ELR (cell line): ENCODE data around the gene ZEB2.
"Not testable (repeated sequence)": the region's sequence is repeated elsewhere in the genome, so short reads cannot be mapped to it uniquely, and the experiment has no call there.

Experiments used
- DNase-seq: peaks from one replicate; pipeline ENCODE4 v3.0.0-alpha.2; 2015; ENCODE audit warnings: low read depth

The ZEB2 gene

GRCh38 chr2:144383571-144384100 lies 136.3 kb downstream of the ZEB2 start:
- no peak for DNase-seq

- DNase-seq = no peak
Measured at GRCh38 chr2:144382849-144383248, 137.1 kb downstream of the ZEB2 start.

GRCh38 chr2:144381716-144382115 lies 138.2 kb downstream of the ZEB2 start:
- DNase-seq = no peak

- no peak for DNase-seq
Measured at GRCh38 chr2:144379851-144380311, 140.0 kb downstream of the ZEB2 start.

- no peak for DNase-seq
Measured at GRCh38 chr2:144378551-144378950, 141.4 kb downstream of the ZEB2 start.

- peak; percentile 49 for DNase-seq
Measured at GRCh38 chr2:144377914-144378313, 142.0 kb downstream of the ZEB2 start.

- no peak for DNase-seq
Measured at GRCh38 chr2:144376926-144377325, 143.0 kb downstream of the ZEB2 start.

- DNase-seq = no peak
Measured at GRCh38 chr2:144376460-144376859, 143.5 kb downstream of the ZEB2 start.

GRCh38 chr2:144374163-144374661 lies 145.7 kb downstream of the ZEB2 start:
- peak; percentile 31 for DNase-seq

GRCh38 chr2:144372410-144373080 lies 147.4 kb downstream of the ZEB2 start:
- DNase-seq = no peak

- DNase-seq = peak; percentile 46
Measured at GRCh38 chr2:144370937-144371584, 148.9 kb downstream of the ZEB2 start.

- DNase-seq = no peak
Measured at GRCh38 chr2:144369416-144369815, 150.5 kb downstream of the ZEB2 start.

- DNase-seq = no peak
Measured at GRCh38 chr2:144366825-144367429, 153.0 kb downstream of the ZEB2 start.

- peak; percentile 56 for DNase-seq
Measured at GRCh38 chr2:144364944-144365738, 154.8 kb downstream of the ZEB2 start.

- not testable (repeated sequence) for DNase-seq
Measured at GRCh38 chr2:144364247-144364646, 155.7 kb downstream of the ZEB2 start.

- no peak for DNase-seq
Measured at GRCh38 chr2:144362401-144362800, 157.5 kb downstream of the ZEB2 start.

GRCh38 chr2:144361742-144362141 lies 158.2 kb downstream of the ZEB2 start:
- DNase-seq = no peak

- DNase-seq = no peak
Measured at GRCh38 chr2:144359684-144360083, 160.2 kb downstream of the ZEB2 start.

GRCh38 chr2:144358979-144359541 lies 160.9 kb downstream of the ZEB2 start:
- DNase-seq = peak; percentile 76

- no peak for DNase-seq
Measured at GRCh38 chr2:144358374-144358964, 161.4 kb downstream of the ZEB2 start.
